ENCODE results near the gene MAPK11. TPM values are rescaled to one million over a fixed set of nuclear protein-coding genes. Genes with fewer than 3 reads are reported as not detected.
A peak's percentile ranks its signal among the peaks of the same experiment; 100 is the strongest.

MAPK11 gene
- total and polyA plus RNA-seq, 10 of the 15 experiments (the other 5 are each of a cell fraction or from before 2014, with no cell fraction given), result 0.05 to 12.8 (median 3.7) TPM

GRCh38 chr22:50260801-50261614 is 9.2 kb downstream of the MAPK11 start (continued):
- TF ChIP-seq BRCA1 (IDR thresholded peaks at IDR 0.05; ENCODE audit: low read depth, low read length) (no peak), ZNF687 (IDR thresholded peaks at IDR 0.05) (peak; percentile 44; the same call in 1 of the 2 replicates), CEBPZ (IDR thresholded peaks at IDR 0.05; ENCODE audit: low read depth, low read length) (no peak), MYC (IDR thresholded peaks at IDR 0.05; ENCODE audit: insufficient read depth, insufficient read length, insufficient replicate concordance, low read length, severe bottlenecking) (no peak), FOXK2 (IDR thresholded peaks at IDR 0.05) (no peak)

Data from GM12878 (cell line).